BE2C (cell line): ENCODE data around the gene PRLR.

Source experiments
- DNase-seq: peaks from one replicate; pipeline ENCODE4 v3.0.0-alpha.2; 2020
- H3K27me3 ChIP-seq: fragments of 250-450 bp; sonication (Bioruptor Pico); 2 replicates; pipeline ENCODE4 v1.5.1; 2020; ENCODE audit warnings: mild to moderate bottlenecking
- H3K36me3 ChIP-seq: fragments of 250-450 bp; sonication (Bioruptor Pico); 2 replicates; pipeline ENCODE4 v1.5.1; 2020; ENCODE audit warnings: mild to moderate bottlenecking
- H3K4me1 ChIP-seq: fragments of 250-450 bp; sonication (Bioruptor Pico); 2 replicates; pipeline ENCODE4 v1.5.1; 2020
- H3K4me3 ChIP-seq: 2 replicates; pipeline ENCODE4 v1.5.1; 2011; ENCODE audit warnings: low read depth, low read length
- H3K9me3 ChIP-seq: fragments of 250-450 bp; sonication (Bioruptor Pico); 2 replicates; pipeline ENCODE4 v1.5.1; 2020
- TF ChIP-seq, protein P1 (sequence below): IDR thresholded peaks from 2 replicates; pipeline ENCODE4 v1.5.1; 2012; ENCODE audit warnings: mild to moderate bottlenecking, low read depth, low read length

Gene PRLR

DNA sequence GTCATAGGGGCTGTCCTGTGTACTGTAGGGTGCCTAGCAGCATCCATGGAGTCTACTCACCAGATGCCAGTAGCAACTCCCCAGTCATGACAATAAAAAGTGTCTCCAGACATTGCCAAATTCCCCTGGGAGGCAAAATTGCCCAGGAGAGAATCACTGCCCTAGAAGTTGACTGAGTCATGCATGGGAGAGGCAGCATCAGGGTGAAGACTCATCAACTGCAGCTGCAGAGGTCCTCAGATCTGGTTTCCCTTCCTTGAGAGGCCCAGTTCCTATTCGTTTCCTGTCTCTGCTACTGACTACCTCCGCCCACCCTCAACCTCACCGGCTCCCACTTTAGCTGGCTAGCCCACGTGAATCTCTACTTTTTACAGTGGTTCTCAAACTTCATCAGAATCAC, 93.9 kb downstream of the PRLR start:
- no peaks in the 10 kb centered on the region for H3K4me1 ChIP-seq
- DNase-seq: no peak
- TF ChIP-seq, protein P1, sequence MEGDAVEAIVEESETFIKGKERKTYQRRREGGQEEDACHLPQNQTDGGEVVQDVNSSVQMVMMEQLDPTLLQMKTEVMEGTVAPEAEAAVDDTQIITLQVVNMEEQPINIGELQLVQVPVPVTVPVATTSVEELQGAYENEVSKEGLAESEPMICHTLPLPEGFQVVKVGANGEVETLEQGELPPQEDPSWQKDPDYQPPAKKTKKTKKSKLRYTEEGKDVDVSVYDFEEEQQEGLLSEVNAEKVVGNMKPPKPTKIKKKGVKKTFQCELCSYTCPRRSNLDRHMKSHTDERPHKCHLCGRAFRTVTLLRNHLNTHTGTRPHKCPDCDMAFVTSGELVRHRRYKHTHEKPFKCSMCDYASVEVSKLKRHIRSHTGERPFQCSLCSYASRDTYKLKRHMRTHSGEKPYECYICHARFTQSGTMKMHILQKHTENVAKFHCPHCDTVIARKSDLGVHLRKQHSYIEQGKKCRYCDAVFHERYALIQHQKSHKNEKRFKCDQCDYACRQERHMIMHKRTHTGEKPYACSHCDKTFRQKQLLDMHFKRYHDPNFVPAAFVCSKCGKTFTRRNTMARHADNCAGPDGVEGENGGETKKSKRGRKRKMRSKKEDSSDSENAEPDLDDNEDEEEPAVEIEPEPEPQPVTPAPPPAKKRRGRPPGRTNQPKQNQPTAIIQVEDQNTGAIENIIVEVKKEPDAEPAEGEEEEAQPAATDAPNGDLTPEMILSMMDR: no peak
- H3K9me3 ChIP-seq: no peaks in the 10 kb centered on the region
- no peaks in the 10 kb centered on the region for H3K27me3 ChIP-seq
- H3K4me3 ChIP-seq: no peak overlapping the region
- no peaks in the 10 kb centered on the region for H3K36me3 ChIP-seq

DNA sequence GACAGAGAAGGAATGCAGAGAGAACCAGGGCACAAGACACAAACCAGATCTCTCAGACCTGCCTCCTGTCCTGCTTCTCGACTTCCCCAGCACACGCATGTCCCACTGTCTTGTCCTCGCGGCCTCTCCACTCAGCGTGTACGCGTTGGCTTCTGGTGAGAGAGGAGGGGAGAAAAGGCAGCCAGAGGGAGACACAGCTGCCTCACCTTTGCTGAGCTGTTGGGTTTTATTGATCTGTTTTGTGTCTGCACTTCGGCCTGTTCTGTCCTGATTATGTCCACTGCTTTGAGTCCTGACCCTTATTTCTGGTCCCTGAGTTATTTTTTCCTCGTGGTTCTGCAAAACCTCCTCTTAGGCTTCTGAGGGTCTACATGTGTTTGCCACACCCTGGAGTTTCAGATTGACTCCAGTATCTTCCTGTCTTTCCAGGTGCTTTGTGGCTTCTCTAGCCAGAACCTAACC, 95.0 kb downstream of the PRLR start:
- Histone ChIP-seq H3K4me3 (no peak overlapping the region), H3K9me3 (no peaks in the 10 kb centered on the region), H3K4me1 (no peaks in the 10 kb centered on the region), H3K36me3 (no peaks in the 10 kb centered on the region), H3K27me3 (no peaks in the 10 kb centered on the region)
- TF ChIP-seq, protein P1: no peak
- no peak for DNase-seq

DNA sequence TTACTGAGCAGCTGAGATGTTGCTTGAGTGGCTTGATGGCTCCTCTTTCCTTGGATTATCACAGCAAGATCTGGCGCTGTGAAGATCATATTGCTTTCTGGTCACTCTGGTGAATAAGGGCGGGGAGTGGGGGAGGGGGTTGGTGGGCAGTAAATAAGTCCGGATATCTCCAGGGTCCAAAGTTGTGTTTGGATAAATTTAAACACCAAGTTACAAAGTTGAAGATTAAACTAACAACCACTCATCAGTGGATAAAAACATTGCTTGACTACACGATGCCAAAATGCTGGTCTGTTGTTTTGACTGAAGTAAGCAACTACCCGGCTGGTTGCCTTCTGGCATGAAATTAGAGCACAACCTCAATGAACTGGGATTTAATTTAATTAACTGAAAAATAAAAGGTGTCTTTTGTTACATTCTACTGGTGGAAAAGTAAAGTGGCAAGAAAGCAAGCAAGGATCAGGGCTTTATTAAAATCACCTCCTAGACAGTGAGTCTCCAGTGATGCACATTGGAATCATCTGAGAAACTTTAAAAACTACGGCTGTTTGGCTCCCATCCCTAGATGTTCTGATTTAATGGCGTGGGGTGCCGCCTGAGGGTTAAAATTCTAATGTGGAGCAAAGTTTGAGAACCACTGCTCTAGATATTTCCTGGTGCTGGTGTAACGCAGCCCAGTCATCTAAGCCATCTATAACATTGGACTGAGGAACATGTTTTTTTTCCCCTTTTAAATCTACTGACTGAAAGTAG, 95.8 kb downstream of the PRLR start:
- Histone ChIP-seq H3K36me3 (no peaks in the 10 kb centered on the region), H3K4me1 (no peaks in the 10 kb centered on the region), H3K4me3 (no peak overlapping the region), H3K9me3 (no peaks in the 10 kb centered on the region), H3K27me3 (no peaks in the 10 kb centered on the region)
- TF ChIP-seq, protein P1: no peak
- no peak for DNase-seq

DNA sequence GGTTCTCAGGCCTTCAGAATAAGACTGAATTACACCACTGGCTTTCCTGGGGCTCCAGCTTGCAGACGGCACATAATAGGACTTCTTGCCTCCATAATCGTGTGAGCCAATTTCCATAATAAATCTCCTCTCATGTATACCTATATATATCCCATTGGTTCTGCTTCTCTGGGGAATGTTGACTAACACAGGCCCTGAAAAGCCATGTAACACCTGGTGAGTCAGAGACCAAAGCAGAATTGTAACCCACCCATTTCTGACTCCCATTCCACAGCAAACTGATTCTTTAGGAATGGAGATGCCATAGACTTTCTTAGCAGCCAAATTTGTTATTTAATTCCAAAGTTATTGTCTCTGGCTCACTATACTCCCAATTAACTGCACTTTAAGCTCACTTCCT, 97.1 kb downstream of the PRLR start:
- TF ChIP-seq, protein P1: no peak
- Histone ChIP-seq H3K9me3 (no peaks in the 10 kb centered on the region), H3K36me3 (no peaks in the 10 kb centered on the region), H3K27me3 (no peaks in the 10 kb centered on the region), H3K4me3 (no peak overlapping the region), H3K4me1 (no peaks in the 10 kb centered on the region)
- DNase-seq: no peak

DNA sequence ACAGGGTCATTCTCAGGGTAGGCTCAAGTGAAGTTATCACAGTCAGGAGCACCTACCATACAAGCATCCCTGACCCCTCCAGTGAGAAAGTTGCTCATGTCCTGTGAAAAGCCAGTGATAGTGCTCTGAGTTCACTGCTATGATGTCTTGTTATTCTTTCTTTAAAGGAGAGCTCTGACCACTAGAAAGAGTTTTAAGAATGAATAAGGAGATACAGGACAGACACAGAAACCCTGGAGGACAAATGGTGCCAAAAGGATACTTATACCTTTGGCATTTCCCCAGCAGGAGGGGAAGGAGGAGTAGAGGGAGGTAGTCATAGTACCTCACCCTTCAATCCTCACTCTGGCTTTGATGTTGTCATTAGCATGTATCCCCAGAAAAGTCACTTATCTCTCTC, 98.6 kb downstream of the PRLR start:
- no peaks in the 10 kb centered on the region for H3K36me3 ChIP-seq
- no peaks in the 10 kb centered on the region for H3K9me3 ChIP-seq
- TF ChIP-seq, protein P1: no peak
- H3K4me1 ChIP-seq: no peaks in the 10 kb centered on the region
- no peaks in the 10 kb centered on the region for H3K27me3 ChIP-seq
- no peak overlapping the region for H3K4me3 ChIP-seq
- DNase-seq: no peak

DNA sequence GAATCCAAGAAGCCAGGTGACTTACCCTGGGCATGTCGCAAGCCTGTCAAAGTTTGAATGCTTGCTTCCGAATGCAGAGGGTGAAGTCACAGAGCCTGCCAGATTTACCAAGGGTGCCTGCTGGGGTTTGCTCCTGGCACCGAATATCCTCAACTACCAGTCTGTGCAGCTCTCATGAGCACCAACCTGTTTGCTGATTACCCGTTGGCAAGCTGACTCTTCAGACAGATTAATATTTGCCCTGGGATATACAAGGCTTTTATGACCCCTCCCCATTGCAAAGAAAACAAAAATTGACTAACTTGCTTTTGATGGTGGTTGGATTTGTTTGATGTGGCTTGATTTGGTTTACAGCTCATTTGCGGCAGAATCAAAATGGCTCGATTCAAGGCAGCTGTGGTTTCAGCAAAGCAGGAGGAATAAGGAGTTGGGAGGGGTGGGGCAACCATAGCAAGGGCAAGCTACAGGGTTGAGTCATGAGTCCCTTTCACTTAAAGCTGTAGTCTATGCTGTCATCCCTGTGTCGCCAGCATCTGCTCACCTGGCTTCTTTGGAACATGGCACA, 100.3 kb downstream of the PRLR start:
- H3K9me3 ChIP-seq: no peaks in the 10 kb centered on the region
- no peak overlapping the region for H3K4me3 ChIP-seq
- no peaks in the 10 kb centered on the region for H3K36me3 ChIP-seq
- no peaks in the 10 kb centered on the region for H3K4me1 ChIP-seq
- TF ChIP-seq, protein P1: no peak
- no peaks in the 10 kb centered on the region for H3K27me3 ChIP-seq
- DNase-seq: no peak
